HUES48 (cell line): Measurements from ENCODE around the gene CELF4.
A peak's percentile ranks its signal among the peaks of the same experiment; 100 is the strongest.

Experiments
- H3K27ac ChIP-seq: one replicate; pipeline ENCODE4 v1.7.0; 2013; ENCODE audit warnings: low read depth, low read length, inconsistent platforms
- H3K27me3 ChIP-seq: 2 replicates; pipeline ENCODE4 v1.6.1; 2013; ENCODE audit warnings: mild to moderate bottlenecking, low read length; ENCODE audit not compliant: control insufficient read depth, insufficient read depth
- H3K36me3 ChIP-seq: 2 replicates; pipeline ENCODE4 v1.6.1; 2013; ENCODE audit warnings: low read length; ENCODE audit not compliant: control insufficient read depth, insufficient read depth
- H3K4me1 ChIP-seq: 2 replicates; pipeline ENCODE4 v1.6.1; 2013; ENCODE audit warnings: mild to moderate bottlenecking, low read length; ENCODE audit not compliant: control insufficient read depth, insufficient read depth
- H3K4me3 ChIP-seq: 2 replicates; pipeline ENCODE4 v1.5.1; 2013; ENCODE audit warnings: mild to moderate bottlenecking, low read depth, low read length
- H3K9ac ChIP-seq: 2 replicates; pipeline ENCODE4 v1.6.1; 2013; ENCODE audit warnings: mild to moderate bottlenecking, low read depth, low read length, moderate library complexity
- H3K9me3 ChIP-seq: 2 replicates; pipeline ENCODE4 v1.6.1; 2013; ENCODE audit warnings: low read length; ENCODE audit not compliant: control insufficient read depth, insufficient read depth

CELF4 gene

GRCh38 chr18:37403100-37403781 is 162.4 kb downstream of the CELF4 start:
- Histone ChIP-seq H3K36me3 (no peaks in the 10 kb centered on the region), H3K27me3 (no peaks in the 10 kb centered on the region; the same call in 1 of the 2 replicates), H3K9ac (no peak overlapping the region), H3K4me1 (peaks cover 12% of the 10 kb centered on the region), H3K27ac (no peak overlapping the region), H3K4me3 (no peak overlapping the region), H3K9me3 (no peaks in the 10 kb centered on the region)

GRCh38 chr18:37402735-37403099 is 162.9 kb downstream of the CELF4 start:
- H3K36me3 ChIP-seq = no peaks in the 10 kb centered on the region
- H3K27ac ChIP-seq = no peak overlapping the region
- peaks cover 12% of the 10 kb centered on the region for H3K4me1 ChIP-seq
- no peak overlapping the region for H3K9ac ChIP-seq
- H3K27me3 ChIP-seq = no peaks in the 10 kb centered on the region; the same call in 1 of the 2 replicates
- H3K9me3 ChIP-seq = no peaks in the 10 kb centered on the region
- no peak overlapping the region for H3K4me3 ChIP-seq

- H3K9ac ChIP-seq = no peak overlapping the region
- no peak overlapping the region for H3K4me3 ChIP-seq
- H3K27me3 ChIP-seq = peaks cover 15% of the 10 kb centered on the region
- no peaks in the 10 kb centered on the region for H3K36me3 ChIP-seq
- H3K4me1 ChIP-seq = peaks cover 12% of the 10 kb centered on the region
- H3K9me3 ChIP-seq = no peaks in the 10 kb centered on the region
- H3K27ac ChIP-seq = no peak overlapping the region
These were observed 164.8 kb downstream of the CELF4 start for GRCh38 chr18:37400802-37401201.

- peaks cover 17% of the 10 kb centered on the region for H3K4me1 ChIP-seq
- no peak overlapping the region for H3K27ac ChIP-seq
- peaks cover 35% of the 10 kb centered on the region for H3K27me3 ChIP-seq
- no peaks in the 10 kb centered on the region for H3K36me3 ChIP-seq
- no peak overlapping the region for H3K9ac ChIP-seq
- no peak overlapping the region for H3K4me3 ChIP-seq
- no peaks in the 10 kb centered on the region for H3K9me3 ChIP-seq
These were observed 167.2 kb downstream of the CELF4 start for GRCh38 chr18:37398248-37398920.

GRCh38 chr18:37397814-37398213 is 167.8 kb downstream of the CELF4 start:
- no peak overlapping the region for H3K9ac ChIP-seq
- H3K27ac ChIP-seq = no peak overlapping the region
- H3K9me3 ChIP-seq = no peaks in the 10 kb centered on the region
- no peaks in the 10 kb centered on the region for H3K36me3 ChIP-seq
- no peak overlapping the region for H3K4me3 ChIP-seq
- peaks cover 41% of the 10 kb centered on the region for H3K27me3 ChIP-seq
- H3K4me1 ChIP-seq = peaks cover 17% of the 10 kb centered on the region

GRCh38 chr18:37396971-37397720 is 168.5 kb downstream of the CELF4 start:
- H3K9ac ChIP-seq = no peak overlapping the region
- no peaks in the 10 kb centered on the region for H3K9me3 ChIP-seq
- H3K27me3 ChIP-seq = peaks cover 47% of the 10 kb centered on the region
- H3K36me3 ChIP-seq = no peaks in the 10 kb centered on the region
- no peak overlapping the region for H3K27ac ChIP-seq
- peaks cover 16% of the 10 kb centered on the region for H3K4me1 ChIP-seq
- H3K4me3 ChIP-seq = no peak overlapping the region

GRCh38 chr18:37395631-37396030 is 170.0 kb downstream of the CELF4 start:
- Histone ChIP-seq H3K9ac (no peak overlapping the region), H3K27me3 (peaks cover 56% of the 10 kb centered on the region), H3K4me3 (no peak overlapping the region), H3K9me3 (no peaks in the 10 kb centered on the region), H3K36me3 (no peaks in the 10 kb centered on the region), H3K27ac (no peak overlapping the region), H3K4me1 (peaks cover 12% of the 10 kb centered on the region)

- Histone ChIP-seq H3K4me3 (no peak overlapping the region), H3K27ac (no peak overlapping the region), H3K4me1 (peaks cover 12% of the 10 kb centered on the region), H3K27me3 (peaks cover 56% of the 10 kb centered on the region), H3K9ac (no peak overlapping the region), H3K36me3 (no peaks in the 10 kb centered on the region), H3K9me3 (no peaks in the 10 kb centered on the region)
These were observed 170.5 kb downstream of the CELF4 start for GRCh38 chr18:37395138-37395537.

GRCh38 chr18:37394610-37394965 is 171.0 kb downstream of the CELF4 start:
- H3K27me3 ChIP-seq = peaks cover 56% of the 10 kb centered on the region
- H3K36me3 ChIP-seq = no peaks in the 10 kb centered on the region
- peak overlapping the region; percentile 58 for H3K4me3 ChIP-seq
- H3K9me3 ChIP-seq = peaks cover under 1% of the 10 kb centered on the region; the same call in 1 of the 2 replicates
- peaks cover 12% of the 10 kb centered on the region for H3K4me1 ChIP-seq
- H3K9ac ChIP-seq = no peak overlapping the region
- H3K27ac ChIP-seq = no peak overlapping the region

- H3K4me3 ChIP-seq = peak overlapping the region; percentile 58
- H3K9ac ChIP-seq = peak overlapping the region; percentile 33; the same call in 1 of the 2 replicates
- H3K27ac ChIP-seq = no peak overlapping the region
These were observed 171.5 kb downstream of the CELF4 start for GRCh38 chr18:37393945-37394609.

More at GRCh38 chr18:37393945-37394609, 171.5 kb downstream of the CELF4 start:
- Histone ChIP-seq H3K9me3 (peaks cover 4% of the 10 kb centered on the region), H3K36me3 (no peaks in the 10 kb centered on the region), H3K27me3 (peaks cover 56% of the 10 kb centered on the region), H3K4me1 (peaks cover 12% of the 10 kb centered on the region)
